Right atrium auricular region (tissue), 2 donors: ENCODE measurements around the gene SMCO1. TPM values are rescaled to one million over a fixed set of nuclear protein-coding genes. Genes with fewer than 3 reads are reported as not detected.

ENCODE experiments used
- DNase-seq: peaks from one replicate; pipeline ENCODE4 v3.0.0-alpha.2; 2019; ENCODE audit warnings: low spot score
- H3K27ac ChIP-seq, 2 donors: fragments of 200-600 bp; sonication (generic); 1 replicate in 1 of 2; 2 replicates in 1 of 2; pipeline ENCODE4 v1.5.1; 2016 to 2019
- H3K27me3 ChIP-seq, 2 donors: fragments of 200-600 bp; sonication (generic); one replicate each; pipeline versions ENCODE4 v1.5.1 to v1.6.0; 2017 to 2019
- H3K36me3 ChIP-seq: fragments of 200-600 bp; sonication (generic); one replicate; pipeline ENCODE4 v1.5.1; 2016
- H3K4me1 ChIP-seq, 2 donors: fragments of 200-600 bp; sonication (generic); one replicate each; pipeline versions ENCODE4 v1.5.1 to v1.6.0; 2017 to 2019
- H3K4me3 ChIP-seq, 2 donors: fragments of 200-600 bp; sonication (generic); 1 replicate in 1 of 2; 2 replicates in 1 of 2; pipeline ENCODE4 v1.5.1; 2017 to 2019; ENCODE audit warnings: mild to moderate bottlenecking in 1 of 2, moderate library complexity in 1 of 2
- H3K9me3 ChIP-seq, 2 donors: fragments of 200-600 bp; sonication (generic); one replicate each; pipeline ENCODE4 v1.5.1; 2019
- CTCF ChIP-seq, 2 donors: fragments of 200-600 bp; sonication (generic); IDR thresholded peaks; one replicate each; pipeline ENCODE4 v1.5.1; 2019; ENCODE audit warnings: antibody characterized with exemption in 2 of 2
- total RNA-seq, 2 donors: library from RNA; depleted of rRNA; stranded (reverse); fragments of >200 nt; gene quantifications; one replicate each; pipeline ENCODE4 v1.1.0, GENCODE V29; 2016

SMCO1 gene, protein sequence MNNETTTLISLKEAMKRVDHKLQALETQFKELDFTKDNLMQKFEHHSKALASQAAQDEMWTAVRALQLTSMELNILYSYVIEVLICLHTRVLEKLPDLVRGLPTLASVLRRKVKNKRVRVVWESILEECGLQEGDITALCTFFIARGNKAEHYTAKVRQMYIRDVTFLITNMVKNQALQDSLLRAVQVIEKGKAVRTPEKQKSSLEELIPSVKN
- total RNA-seq = 10 to 100 TPM in 1 of 2 donors, 1 to 10 TPM in 1; 3.6 to 42.3 TPM

DNA sequence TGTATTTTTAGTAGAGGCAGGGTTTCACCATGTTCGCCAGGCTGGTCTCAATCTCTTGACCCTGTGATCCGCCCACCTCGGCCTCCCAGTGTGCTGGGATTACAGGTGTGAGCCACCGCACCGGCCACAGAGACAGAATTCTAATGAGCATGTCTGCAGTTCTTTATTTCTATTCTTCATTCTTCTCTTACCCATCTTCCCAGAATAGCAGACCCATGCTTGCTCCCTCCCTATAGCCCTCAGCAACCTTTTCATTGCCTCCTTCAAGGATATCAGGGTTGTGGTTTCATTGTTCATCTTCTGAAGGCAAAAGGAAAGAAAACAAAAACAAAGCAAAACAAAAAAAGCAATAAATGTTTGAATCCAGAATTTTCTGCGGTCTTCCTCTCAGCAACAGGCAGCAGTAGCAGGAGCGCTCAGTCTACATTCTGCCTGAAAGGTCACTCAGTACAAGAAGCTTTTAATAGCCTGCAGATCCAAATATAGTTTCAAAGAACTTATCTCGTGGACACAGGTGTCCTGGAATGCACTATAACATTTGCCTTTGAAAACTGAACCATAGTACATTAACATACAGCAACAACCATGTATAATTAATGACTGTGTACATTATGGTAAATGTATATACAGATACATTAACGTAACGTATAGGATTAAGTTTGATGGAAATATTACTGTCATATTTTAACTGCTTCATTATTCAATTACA, at the start of gene SMCO1:
Gene SMCO1 (minus strand): TSS at position 434 of the 709 bp plus-strand sequence. CDS start 137 bp downstream, at position 297.
- Histone ChIP-seq H3K4me3 (peak within 1 kb of the TSS in 1 of 2 donors; percentile 30), H3K27ac (peak within 1 kb of the TSS; percentile 72 to 83)
- TF ChIP-seq CTCF (IDR thresholded peaks at IDR 0.05) = no peak

GRCh38 chr3:196563721-196564225, 48.6 kb upstream of the SMCO1 start:
- Histone ChIP-seq H3K27ac (no peak overlapping the region), H3K27me3 (no peaks in the 10 kb centered on the region)
- TF ChIP-seq CTCF (IDR thresholded peaks at IDR 0.05) = no peak

More for the DNA sequence above, at the start of gene SMCO1:
- Histone ChIP-seq H3K36me3 (no peaks in the 10 kb centered on the region), H3K9me3 (peaks cover 6 to 21% of the 10 kb centered on the region in 2 donors), H3K27me3 (no peaks in the 10 kb centered on the region), H3K4me1 (no peaks in the 10 kb centered on the region)
- no peak for DNase-seq

DNA sequence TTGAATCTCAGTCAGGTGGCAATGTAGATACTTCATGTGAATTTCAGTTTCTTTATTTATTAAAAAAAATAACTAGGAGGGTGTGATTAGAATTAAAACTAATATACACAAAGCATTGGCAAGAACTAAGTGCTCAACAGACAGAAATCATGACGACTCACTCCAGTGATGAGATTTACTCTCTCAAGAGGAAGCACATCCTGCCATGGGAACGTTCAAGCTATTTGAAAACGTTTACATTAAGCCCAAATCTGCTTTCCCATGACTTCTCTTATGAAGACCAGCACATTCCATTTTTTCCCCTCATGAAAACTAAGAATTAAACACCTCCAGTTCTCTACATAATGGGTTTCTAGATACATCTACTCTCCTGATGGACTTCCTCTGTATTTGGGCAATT, 44.7 kb upstream of the SMCO1 start:
- no peaks in the 10 kb centered on the region for H3K9me3 ChIP-seq
- no peaks in the 10 kb centered on the region for H3K27me3 ChIP-seq
- TF ChIP-seq CTCF (IDR thresholded peaks at IDR 0.05) = no peak
- no peak overlapping the region for H3K27ac ChIP-seq
- DNase-seq = no peak
- H3K4me1 ChIP-seq = no peaks in the 10 kb centered on the region
- H3K4me3 ChIP-seq = no peak overlapping the region
- peaks cover 6% of the 10 kb centered on the region for H3K36me3 ChIP-seq

More at GRCh38 chr3:196563721-196564225, 48.6 kb upstream of the SMCO1 start:
- H3K4me1 ChIP-seq = peaks cover 0 to 9% of the 10 kb centered on the region in 2 donors
- no peak for DNase-seq
- H3K36me3 ChIP-seq = peaks cover 6% of the 10 kb centered on the region
- H3K9me3 ChIP-seq = no peaks in the 10 kb centered on the region
- no peak overlapping the region for H3K4me3 ChIP-seq

GRCh38 chr3:196558476-196558875, 43.3 kb upstream of the SMCO1 start:
- no peak for DNase-seq
- TF ChIP-seq CTCF (IDR thresholded peaks at IDR 0.05) = no peak
- peaks cover 6% of the 10 kb centered on the region for H3K36me3 ChIP-seq

DNA sequence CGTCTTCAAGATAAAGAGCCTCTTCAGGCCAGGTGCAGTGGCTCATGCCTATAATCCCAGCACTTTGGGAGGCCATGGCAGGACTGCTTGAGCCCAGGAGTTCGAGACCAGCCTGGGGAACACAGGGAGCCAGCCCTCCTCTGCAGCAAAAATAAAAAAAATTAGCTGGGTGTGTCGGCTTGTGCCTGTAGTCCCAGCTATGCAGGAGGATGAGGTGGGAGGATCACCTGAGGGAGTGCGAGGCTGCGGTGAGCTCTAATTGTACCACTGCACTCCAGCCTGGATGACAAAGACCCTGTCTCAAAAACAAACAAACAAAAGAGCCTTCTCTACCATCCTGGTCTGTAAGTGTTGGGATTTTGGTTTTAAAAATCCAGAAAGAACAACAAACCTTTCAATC, 42.1 kb upstream of the SMCO1 start:
- DNase-seq = no peak
- no peaks in the 10 kb centered on the region for H3K9me3 ChIP-seq
- H3K27ac ChIP-seq = no peak overlapping the region
- H3K27me3 ChIP-seq = no peaks in the 10 kb centered on the region
- no peaks in the 10 kb centered on the region for H3K4me1 ChIP-seq
- H3K4me3 ChIP-seq = no peak overlapping the region
- no peak for TF ChIP-seq CTCF (IDR thresholded peaks at IDR 0.05)
- H3K36me3 ChIP-seq = peaks cover 6% of the 10 kb centered on the region

More at GRCh38 chr3:196558476-196558875, 43.3 kb upstream of the SMCO1 start:
- Histone ChIP-seq H3K9me3 (no peaks in the 10 kb centered on the region), H3K27ac (no peak overlapping the region), H3K27me3 (no peaks in the 10 kb centered on the region), H3K4me1 (no peaks in the 10 kb centered on the region), H3K4me3 (no peak overlapping the region)
